Naive thymus-derived CD4-positive, alpha-beta T cell (primary cell): ENCODE data around the gene LACTB. TPM values are rescaled to one million over a fixed set of nuclear protein-coding genes. Genes with fewer than 3 reads are reported as not detected.
A peak's percentile ranks its signal among the peaks of the same experiment; 100 is the strongest.

ENCODE experiments used
- ATAC-seq: fragments of 150-1000 bp; cut with Tn5 transposase; 2 replicates; pipeline ENCODE4 v1.10.0; 2021; ENCODE audit warnings: mild to moderate bottlenecking, moderate library complexity
- CTCF ChIA-PET: fragments of 350-600 bp; sonication (Branson Sonifier 250); formaldehyde crosslinking; loops from one replicate; lab custom pipeline; 2021; ENCODE audit warnings: antibody characterized with exemption; lab: Charles Lee
- POLR2A ChIA-PET: fragments of 350-600 bp; sonication (Branson Sonifier 250); formaldehyde crosslinking; loops from one replicate; lab custom pipeline; 2021; ENCODE audit warnings: antibody characterized with exemption, inconsistent platforms; lab: Charles Lee
- DNase-seq, 9 donors: peaks; one replicate each; pipeline versions ENCODE4 v3.0.0 to v3.0.0-alpha.2; 2020 to 2022; ENCODE audit warnings: mixed read lengths in 1 of 9
- H3K27ac ChIP-seq: one replicate; pipeline ENCODE4 v1.7.0; 2013; ENCODE audit warnings: mild to moderate bottlenecking, low read depth, low read length, moderate library complexity
- H3K27me3 ChIP-seq, 2 donors: one replicate each; pipeline ENCODE4 v1.7.0; 2013; ENCODE audit warnings: low read length in 2 of 2, mild to moderate bottlenecking in 2 of 2, moderate library complexity in 2 of 2; ENCODE audit not compliant: control insufficient read depth in 2 of 2, insufficient read depth in 2 of 2
- H3K36me3 ChIP-seq, 3 experiments: 1 replicate in 2 of 3; 2 replicates in 1 of 3; pipeline ENCODE4 v1.7.0; 2013; ENCODE audit warnings: low read length in 3 of 3, mild to moderate bottlenecking in 3 of 3, moderate library complexity in 1 of 3; ENCODE audit not compliant: insufficient read depth in 3 of 3, control insufficient read depth in 2 of 3
- H3K4me1 ChIP-seq, 2 donors: one replicate each; pipeline ENCODE4 v1.7.0; 2013; ENCODE audit warnings: low read length in 2 of 2, mild to moderate bottlenecking in 2 of 2, moderate library complexity in 1 of 2; ENCODE audit not compliant: control insufficient read depth in 2 of 2, insufficient read depth in 2 of 2
- H3K4me3 ChIP-seq: 2 replicates; pipeline ENCODE4 v1.7.0; 2013; ENCODE audit warnings: mild to moderate bottlenecking, low read length
- H3K9me3 ChIP-seq, 3 experiments: 1 replicate in 2 of 3; 2 replicates in 1 of 3; pipeline ENCODE4 v1.7.0; 2013; ENCODE audit warnings: low read length in 3 of 3; ENCODE audit not compliant: control insufficient read depth in 2 of 3
- H3K27ac Mint-ChIP-seq, 9 donors: one replicate each; pipeline ENCODE4 v1.8.0; 2020 to 2022; ENCODE audit warnings: mixed read lengths in 9 of 9, mild to moderate bottlenecking in 8 of 9, moderate library complexity in 5 of 9, inconsistent platforms in 2 of 9
- H3K27me3 Mint-ChIP-seq, 5 donors: one replicate each; pipeline ENCODE4 v1.8.0; 2021 to 2022; ENCODE audit warnings: mixed read lengths in 5 of 5, mild to moderate bottlenecking in 1 of 5
- H3K36me3 Mint-ChIP-seq, 5 donors: one replicate each; pipeline ENCODE4 v1.8.0; 2020 to 2022; ENCODE audit warnings: mixed read lengths in 5 of 5, mild to moderate bottlenecking in 3 of 5, inconsistent platforms in 1 of 5
- H3K4me1 Mint-ChIP-seq, 7 donors: one replicate each; pipeline ENCODE4 v1.8.0; 2020 to 2022; ENCODE audit warnings: mixed read lengths in 7 of 7, mild to moderate bottlenecking in 3 of 7, inconsistent platforms in 1 of 7
- H3K4me3 Mint-ChIP-seq, 10 donors: one replicate each; pipeline ENCODE4 v1.8.0; 2020 to 2022; ENCODE audit warnings: mild to moderate bottlenecking in 10 of 10, mixed read lengths in 10 of 10, moderate library complexity in 6 of 10, inconsistent platforms in 2 of 10
- H3K9me3 Mint-ChIP-seq, 11 donors: one replicate each; pipeline ENCODE4 v1.8.0; 2020 to 2022; ENCODE audit warnings: mixed read lengths in 11 of 11, mild to moderate bottlenecking in 4 of 11, inconsistent platforms in 1 of 11, moderate library complexity in 1 of 11
- intact Hi-C, 2 donors: fragments of 100-400 bp; cut with micrococcal nuclease; formaldehyde crosslinking; loops; one replicate each; pipeline ENCODE4 v1.15.1; 2023
- polyA plus RNA-seq, 2 donors: library from polyadenylated mRNA; unstranded; fragments of 300-500 nt; fragmentation: Illumina TruSeq; gene quantifications; one replicate each; pipeline ENCODE4 v1.2.3, GENCODE V29; 2021
- total RNA-seq, 6 experiments: library from RNA in 5 of 6; stranded (reverse) in 5 of 6; gene quantifications; 1 replicate in 5 of 6; 2 replicates in 1 of 6; pipeline ENCODE4 v1.2.3 and lab custom pipeline; 2021 to 2026

Gene LACTB
- total and polyA plus RNA-seq, 7 experiments from 2014 or later = 8.2 to 23.2 (median 10.4) TPM

- ChIA-PET CTCF (no interaction called here), POLR2A (no interaction called here)
- Histone ChIP-seq H3K27me3 (no peaks in the 10 kb centered on the region), H3K9me3 (peaks cover 0 to 7% (median under 1%) of the 10 kb centered on the region in 3 experiments), H3K4me3 (no peak overlapping the region), H3K27ac (no peak overlapping the region), H3K36me3 (no peaks in the 10 kb centered on the region), H3K4me1 (no peaks in the 10 kb centered on the region)
- no peak for DNase-seq
- H3K27me3 Mint-ChIP-seq = peaks cover 0 to 12% (median 0%) of the 10 kb centered on the region in 5 donors
- H3K36me3 Mint-ChIP-seq = peaks cover 0 to 3% (median 3%) of the 10 kb centered on the region in 5 donors
- H3K4me3 Mint-ChIP-seq = no peak overlapping the region
- H3K4me1 Mint-ChIP-seq = no peaks in the 10 kb centered on the region
- intact Hi-C loops = no loop called here
- no peak overlapping the region for H3K27ac Mint-ChIP-seq
- ATAC-seq = no peak
- H3K9me3 Mint-ChIP-seq = peaks cover 0 to 6% (median 3%) of the 10 kb centered on the region in 11 donors
Measured at GRCh38 chr15:63114465-63114864, 7.2 kb upstream of the LACTB start.

- intact Hi-C loops = no loop called here
- CTCF ChIA-PET = interaction anchor here (0.8 to 1.1 kb wide), 2 partner anchors 24 to 47 kb away, joined by 3 to 4 read pairs; no protein-coding TSS in a partner anchor
- no peak overlapping the region for H3K27ac Mint-ChIP-seq
Measured at GRCh38 chr15:63118854-63119253, 2.8 kb upstream of the LACTB start.

GRCh38 chr15:63122002-63122875 is 578 bp downstream of the LACTB start:
- Histone ChIP-seq H3K4me3 (peak overlapping the region; percentile 75), H3K27ac (peak overlapping the region; percentile 80), H3K4me1 (peaks cover 4 to 8% of the 10 kb centered on the region in 2 donors), H3K9me3 (peaks cover 0 to 16% (median 7%) of the 10 kb centered on the region in 3 experiments), H3K36me3 (peaks cover 0 to 4% (median 0%) of the 10 kb centered on the region in 3 experiments), H3K27me3 (no peaks in the 10 kb centered on the region)
- H3K9me3 Mint-ChIP-seq = peaks cover 5 to 19% (median 9%) of the 10 kb centered on the region in 11 donors
- ChIA-PET CTCF (no interaction called here), POLR2A (interaction anchor here (1.0 kb wide), 1 partner anchor 156 kb away, joined by 3 read pairs; no protein-coding TSS in a partner anchor)
- H3K27ac Mint-ChIP-seq = peak overlapping the region; percentile 54 to 95 (median 79)
- peaks cover 9 to 29% (median 18%) of the 10 kb centered on the region in 7 donors for H3K4me1 Mint-ChIP-seq
- peak; percentile 95 for ATAC-seq
- intact Hi-C loops = loop anchor here (1.0 to 5.0 kb wide), 4 partner anchors 70 to 970 kb away; partner anchors contain the start of genes CIAO2A (in 2 of the 2), APH1B (in 1 of the 2) and USP3 (in 1 of the 2)
- peaks cover 0 to 19% (median 13%) of the 10 kb centered on the region in 5 donors for H3K36me3 Mint-ChIP-seq
- no peaks in the 10 kb centered on the region for H3K27me3 Mint-ChIP-seq
- peak; percentile 38 to 91 (median 57) for DNase-seq
- peak overlapping the region; percentile 80 to 95 (median 92) for H3K4me3 Mint-ChIP-seq

More at GRCh38 chr15:63118854-63119253, 2.8 kb upstream of the LACTB start:
- DNase-seq (no peak), ATAC-seq (no peak)
- peaks cover 4 to 8% of the 10 kb centered on the region in 2 donors for H3K4me1 ChIP-seq
- Mint-ChIP-seq H3K9me3 (peaks cover 5 to 19% (median 9%) of the 10 kb centered on the region in 11 donors), H3K4me1 (peaks cover 6 to 22% (median 17%) of the 10 kb centered on the region in 7 donors), H3K36me3 (peaks cover 0 to 12% (median 8%) of the 10 kb centered on the region in 5 donors), H3K4me3 (no peak overlapping the region), H3K27me3 (no peaks in the 10 kb centered on the region)
- POLR2A ChIA-PET = no interaction called here
- H3K4me3 ChIP-seq = no peak overlapping the region
- no peak overlapping the region for H3K27ac ChIP-seq
- H3K27me3 ChIP-seq = no peaks in the 10 kb centered on the region
- peaks cover 0 to 4% (median 0%) of the 10 kb centered on the region in 3 experiments for H3K36me3 ChIP-seq
- peaks cover 0 to 16% (median 7%) of the 10 kb centered on the region in 3 experiments for H3K9me3 ChIP-seq

- ATAC-seq = no peak
- no peak overlapping the region for H3K4me3 Mint-ChIP-seq
- Histone ChIP-seq H3K36me3 (peaks cover 0 to 4% (median 0%) of the 10 kb centered on the region in 3 experiments), H3K27me3 (no peaks in the 10 kb centered on the region), H3K4me3 (no peak overlapping the region), H3K4me1 (peaks cover 4 to 8% of the 10 kb centered on the region in 2 donors), H3K27ac (no peak overlapping the region), H3K9me3 (peaks cover 0 to 9% (median 6%) of the 10 kb centered on the region in 3 experiments)
- H3K27ac Mint-ChIP-seq = no peak overlapping the region
- peaks cover 1 to 16% (median 7%) of the 10 kb centered on the region in 11 donors for H3K9me3 Mint-ChIP-seq
- DNase-seq = no peak
- intact Hi-C loops = loop anchor here (5.0 kb wide), 2 partner anchors 378 to 968 kb away; partner anchors contain the start of genes CIAO2A (in 2 of the 2) and USP3 (in 1 of the 2)
- H3K36me3 Mint-ChIP-seq = peaks cover 0 to 25% (median 21%) of the 10 kb centered on the region in 5 donors
- H3K27me3 Mint-ChIP-seq = no peaks in the 10 kb centered on the region
- ChIA-PET POLR2A (no interaction called here), CTCF (no interaction called here)
- peaks cover 9 to 29% (median 18%) of the 10 kb centered on the region in 7 donors for H3K4me1 Mint-ChIP-seq
Measured at GRCh38 chr15:63124506-63124905, 2.8 kb downstream of the LACTB start.

GRCh38 chr15:63126726-63127125 is 5.1 kb downstream of the LACTB start:
- no peaks in the 10 kb centered on the region for H3K27me3 ChIP-seq
- peaks cover 0 to 32% (median 20%) of the 10 kb centered on the region in 5 donors for H3K36me3 Mint-ChIP-seq
- no peaks in the 10 kb centered on the region for H3K9me3 ChIP-seq
- peaks cover 6 to 21% (median 12%) of the 10 kb centered on the region in 7 donors for H3K4me1 Mint-ChIP-seq
- ATAC-seq = no peak
- no peak overlapping the region for H3K27ac ChIP-seq
- H3K36me3 ChIP-seq = peaks cover 0 to 4% (median 0%) of the 10 kb centered on the region in 3 experiments
- no peak overlapping the region for H3K27ac Mint-ChIP-seq
- intact Hi-C loops = no loop called here
- POLR2A ChIA-PET = interaction anchor here (1.6 kb wide), 1 partner anchor 31 kb away, joined by 3 read pairs; the partner anchor contains the start of gene RPS27L
- no peaks in the 10 kb centered on the region for H3K9me3 Mint-ChIP-seq
- peaks cover 4% of the 10 kb centered on the region in 2 donors for H3K4me1 ChIP-seq
- H3K4me3 ChIP-seq = no peak overlapping the region
- no peak for DNase-seq
- H3K4me3 Mint-ChIP-seq = no peak overlapping the region
- CTCF ChIA-PET = interaction anchor here (0.8 kb wide), 1 partner anchor 152 kb away, joined by 3 read pairs; no protein-coding TSS in a partner anchor
- H3K27me3 Mint-ChIP-seq = no peaks in the 10 kb centered on the region

GRCh38 chr15:63133786-63134185 is 12.1 kb downstream of the LACTB start:
- Histone ChIP-seq H3K4me1 (no peaks in the 10 kb centered on the region), H3K4me3 (no peak overlapping the region), H3K27me3 (no peaks in the 10 kb centered on the region), H3K36me3 (no peaks in the 10 kb centered on the region), H3K27ac (no peak overlapping the region), H3K9me3 (no peaks in the 10 kb centered on the region)
- Mint-ChIP-seq H3K4me1 (peaks cover 0 to 11% (median 0%) of the 10 kb centered on the region in 7 donors), H3K27me3 (no peaks in the 10 kb centered on the region), H3K27ac (no peak overlapping the region), H3K4me3 (no peak overlapping the region), H3K36me3 (peaks cover 0 to 31% (median 11%) of the 10 kb centered on the region in 5 donors), H3K9me3 (no peaks in the 10 kb centered on the region)
- CTCF ChIA-PET = interaction anchor here (0.6 kb wide), 1 partner anchor 932 kb away, joined by 3 read pairs; no protein-coding TSS in a partner anchor
- ATAC-seq (no peak), DNase-seq (no peak)
- POLR2A ChIA-PET = interaction anchor here (1.7 kb wide), 1 partner anchor 23 kb away, joined by 5 read pairs; the partner anchor contains the start of gene RPS27L
- intact Hi-C loops = no loop called here
